Activated CD4-positive, alpha-beta T cell treated with anti-CD3 and anti-CD28 coated beads for 36 hours (primary cell): ENCODE results near the gene KCTD20. TPM values are rescaled to one million over a fixed set of nuclear protein-coding genes. Genes with fewer than 3 reads are reported as not detected.
"Not testable (repeated sequence)": the region's sequence is repeated elsewhere in the genome, so short reads cannot be mapped to it uniquely, and the experiment has no call there.

Source experiments
- ATAC-seq: fragments of 200-7000 bp; cut with Tn5 transposase; one replicate; pipeline ENCODE4 v1.10.0; 2021; ENCODE audit warnings: mild to moderate bottlenecking, moderate library complexity
- CTCF ChIA-PET: fragments of 350-600 bp; sonication (Branson Sonifier 250); formaldehyde crosslinking; loops from one replicate; lab custom pipeline; 2021; ENCODE audit warnings: antibody characterized with exemption; lab: Charles Lee
- POLR2A ChIA-PET: fragments of 350-600 bp; sonication (Branson Sonifier 250); formaldehyde crosslinking; loops from one replicate; lab custom pipeline; 2021; ENCODE audit warnings: antibody characterized with exemption, inconsistent platforms; lab: Charles Lee
- DNase-seq: peaks from one replicate; pipeline ENCODE4 v3.0.0-alpha.2; 2020
- H3K27ac Mint-ChIP-seq: one replicate; pipeline ENCODE4 v1.8.0; 2021; ENCODE audit warnings: mixed read lengths
- H3K27me3 Mint-ChIP-seq: one replicate; pipeline ENCODE4 v1.8.0; 2021; ENCODE audit warnings: mixed read lengths
- H3K36me3 Mint-ChIP-seq: one replicate; pipeline ENCODE4 v1.8.0; 2021; ENCODE audit warnings: low read depth, mixed read lengths
- H3K4me1 Mint-ChIP-seq: one replicate; pipeline ENCODE4 v1.8.0; 2021; ENCODE audit warnings: mixed read lengths
- H3K4me3 Mint-ChIP-seq: one replicate; pipeline ENCODE4 v1.8.0; 2021; ENCODE audit warnings: mild to moderate bottlenecking, moderate library complexity, mixed read lengths
- H3K9me3 Mint-ChIP-seq: one replicate; pipeline ENCODE4 v1.8.0; 2021; ENCODE audit warnings: low read depth, mixed read lengths
- intact Hi-C, 2 experiments: fragments of 100-400 bp; cut with DNase I in 1 of 2; cut with micrococcal nuclease in 1 of 2; formaldehyde crosslinking; loops; one replicate each; pipeline versions ENCODE4 v1.14.2 to v1.15.1; 2022 to 2024; cut with DNase I, micrococcal nuclease
- total RNA-seq, 2 experiments: library from RNA; stranded (reverse); gene quantifications; one replicate each; pipeline ENCODE4 v1.2.3, GENCODE V29; 2021

KCTD20 gene
- total RNA-seq, 2 experiments from 2014 or later = 46.5 to 50.6 TPM

DNA sequence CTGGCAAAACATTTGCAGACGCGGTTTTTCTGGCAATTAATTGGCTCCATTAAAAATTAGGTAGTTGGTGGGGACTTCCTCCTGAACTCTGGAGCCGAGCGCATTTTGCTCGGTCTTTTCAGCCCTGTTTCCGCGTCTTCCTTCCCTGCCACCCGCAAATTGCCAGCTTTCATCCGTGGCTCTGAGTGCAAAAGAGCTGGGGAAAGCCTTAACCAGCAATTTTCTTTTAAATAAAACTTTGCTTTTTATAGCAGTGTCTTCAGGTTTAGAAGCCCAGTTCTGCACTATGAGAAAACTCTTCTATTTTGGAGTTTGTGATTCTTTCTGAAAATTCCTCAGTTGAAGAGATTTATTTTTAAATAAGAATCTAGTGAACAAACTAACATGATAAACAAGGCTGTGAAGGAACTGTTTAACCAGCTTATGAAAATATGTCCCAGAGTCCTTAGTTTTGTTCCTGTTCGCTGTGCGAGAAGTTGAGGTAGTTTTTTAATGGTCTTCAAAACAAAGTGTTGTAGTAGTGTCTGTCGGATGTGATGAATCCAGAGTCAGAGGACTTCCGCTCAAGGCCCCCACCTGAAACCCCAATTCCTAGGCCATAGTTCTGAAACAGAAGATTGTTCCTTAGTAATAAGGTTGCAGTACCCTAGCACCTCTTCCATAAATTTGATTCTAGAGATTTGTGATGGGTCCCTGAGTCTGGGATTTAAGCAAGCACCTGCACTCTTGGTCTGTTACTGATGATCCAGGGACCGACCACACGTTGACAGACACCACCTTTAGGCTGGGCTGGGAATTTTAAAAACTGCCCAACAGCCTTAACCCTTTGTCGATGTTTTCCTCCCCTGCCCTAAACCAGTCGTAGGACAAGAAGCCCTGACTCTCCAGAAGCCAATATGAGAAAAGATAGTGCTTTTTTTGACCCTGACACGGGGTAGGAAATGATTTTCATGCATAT, 950 bp downstream of the KCTD20 start:
- POLR2A ChIA-PET = interaction anchor here (0.6 to 0.8 kb wide), 2 partner anchors 178 to 691 kb away, joined by 3 to 6 read pairs; no protein-coding TSS in a partner anchor
- intact Hi-C loops = loop anchor here (1.0 to 5.0 kb wide), 8 partner anchors 104 to 711 kb away; partner anchors contain the start of genes MAPK14 (in 1 of the 2), SRSF3 (in 1 of the 2) and STK38 (in 1 of the 2)
- peak overlapping the region; percentile 95 for H3K27ac Mint-ChIP-seq
- peaks cover 13% of the 10 kb centered on the region for H3K36me3 Mint-ChIP-seq
- H3K27me3 Mint-ChIP-seq = no peaks in the 10 kb centered on the region
- CTCF ChIA-PET = interaction anchor here (0.6 to 1.7 kb wide), 4 partner anchors 15 to 140 kb away, joined by 3 to 9 read pairs (median 4); no protein-coding TSS in a partner anchor
- no peaks in the 10 kb centered on the region for H3K9me3 Mint-ChIP-seq
- no peak for ATAC-seq
- peak overlapping the region; percentile 95 for H3K4me3 Mint-ChIP-seq
- DNase-seq = peak; percentile 15
- H3K4me1 Mint-ChIP-seq = peaks cover 27% of the 10 kb centered on the region

DNA sequence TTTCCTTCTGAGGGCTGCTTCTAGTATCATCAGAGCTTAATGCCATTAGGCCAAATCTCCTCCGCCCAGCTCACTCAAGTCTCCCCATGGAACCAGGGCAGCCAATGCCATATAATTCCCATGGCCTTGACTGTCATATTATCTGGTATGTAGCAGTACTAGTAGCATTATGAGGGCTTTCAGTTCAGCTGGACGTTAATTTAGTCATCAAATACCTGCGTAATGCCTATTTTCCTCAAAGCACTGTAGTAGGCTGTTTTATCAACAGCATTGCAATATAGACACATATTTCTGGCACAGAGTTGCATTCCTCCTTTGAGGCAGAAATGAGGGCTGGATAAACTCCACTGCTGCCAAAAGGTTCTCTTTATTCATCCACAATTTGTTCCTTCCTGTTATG, 1.7 kb downstream of the KCTD20 start:
- Mint-ChIP-seq H3K27ac (peak overlapping the region; percentile 95), H3K4me3 (peak overlapping the region; percentile 95), H3K9me3 (no peaks in the 10 kb centered on the region), H3K4me1 (peaks cover 31% of the 10 kb centered on the region), H3K36me3 (peaks cover 20% of the 10 kb centered on the region), H3K27me3 (no peaks in the 10 kb centered on the region)
- intact Hi-C loops = loop anchor here (5.0 kb wide), 5 partner anchors 103 to 712 kb away; partner anchors contain the start of gene STK38 (in 1 of the 2)
- no peak for ATAC-seq
- POLR2A ChIA-PET = no interaction called here
- DNase-seq = no peak
- CTCF ChIA-PET = interaction anchor here (1.7 kb wide), 1 partner anchor 21 kb away, joined by 9 read pairs; no protein-coding TSS in a partner anchor

DNA sequence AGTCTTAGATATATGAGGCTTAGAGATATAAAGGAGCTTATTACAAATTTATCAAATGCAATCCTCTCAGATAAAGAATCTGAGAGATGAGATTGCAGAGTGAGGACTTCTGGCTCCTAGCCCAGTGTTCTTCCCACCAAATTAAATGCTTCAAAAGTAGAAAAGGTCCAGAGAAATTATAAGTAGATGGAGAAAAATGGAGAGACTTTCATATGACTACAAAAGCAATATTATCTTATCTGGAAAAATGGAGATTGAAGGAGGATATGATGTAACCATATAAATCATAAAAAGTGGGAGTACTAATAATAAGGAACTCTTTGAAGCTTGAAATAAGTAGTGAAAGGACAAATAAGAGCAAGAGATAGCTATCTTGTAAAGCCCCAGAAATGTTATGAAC, 2.8 kb downstream of the KCTD20 start:
- no peak for DNase-seq
- intact Hi-C loops = no loop called here
- H3K36me3 Mint-ChIP-seq = peaks cover 23% of the 10 kb centered on the region
- peaks cover 37% of the 10 kb centered on the region for H3K4me1 Mint-ChIP-seq
- H3K4me3 Mint-ChIP-seq = peak overlapping the region; percentile 4
- H3K27ac Mint-ChIP-seq = peak overlapping the region; percentile 56
- no peaks in the 10 kb centered on the region for H3K27me3 Mint-ChIP-seq
- POLR2A ChIA-PET = no interaction called here
- no peaks in the 10 kb centered on the region for H3K9me3 Mint-ChIP-seq
- no peak for ATAC-seq
- CTCF ChIA-PET = interaction anchor here (1.4 to 1.7 kb wide), 3 partner anchors 17 to 43 kb away, joined by 3 to 9 read pairs (median 5); no protein-coding TSS in a partner anchor

GRCh38 chr6:36449173-36449572, 6.4 kb downstream of the KCTD20 start:
- peaks cover 32% of the 10 kb centered on the region for H3K4me1 Mint-ChIP-seq
- H3K9me3 Mint-ChIP-seq, H3K27me3 Mint-ChIP-seq, H3K4me3 Mint-ChIP-seq, intact Hi-C loops, H3K27ac Mint-ChIP-seq, ATAC-seq, DNase-seq: not testable (repeated sequence)
- peaks cover 33% of the 10 kb centered on the region for H3K36me3 Mint-ChIP-seq
- ChIA-PET CTCF (interaction anchor here (1.3 to 1.5 kb wide), 2 partner anchors 19 to 354 kb away, joined by 3 to 5 read pairs; no protein-coding TSS in a partner anchor), POLR2A (interaction anchor here (0.7 kb wide), 1 partner anchor 425 kb away, joined by 3 read pairs; no protein-coding TSS in a partner anchor)

DNA sequence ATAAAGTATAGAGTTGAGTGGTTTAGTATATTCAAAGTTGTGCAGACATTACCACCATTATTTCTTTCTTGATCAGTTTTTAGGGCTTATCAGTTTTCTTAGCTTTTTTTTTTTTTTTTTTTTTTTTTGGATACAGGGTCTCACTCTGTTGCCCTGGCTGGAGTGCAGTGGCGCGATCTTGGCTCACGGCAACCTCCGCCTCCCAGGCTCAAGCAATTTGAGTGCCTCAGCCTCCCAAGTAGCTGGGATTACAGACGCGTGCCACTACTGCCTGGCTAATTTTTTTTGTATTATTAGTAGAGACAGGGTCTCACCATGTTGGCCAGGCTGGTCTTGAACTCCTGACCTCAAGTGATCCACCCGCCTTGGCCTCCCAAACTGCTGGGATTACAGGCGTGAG, 10.1 kb downstream of the KCTD20 start:
- POLR2A ChIA-PET = interaction anchor here (0.8 kb wide), 1 partner anchor 140 kb away, joined by 3 read pairs; no protein-coding TSS in a partner anchor
- H3K27me3 Mint-ChIP-seq, H3K9me3 Mint-ChIP-seq, intact Hi-C loops, H3K27ac Mint-ChIP-seq, H3K4me3 Mint-ChIP-seq, ATAC-seq, DNase-seq: not testable (repeated sequence)
- CTCF ChIA-PET = interaction anchor here (1.2 kb wide), 1 partner anchor 24 kb away, joined by 3 read pairs; no protein-coding TSS in a partner anchor
- Mint-ChIP-seq H3K4me1 (peaks cover 19% of the 10 kb centered on the region), H3K36me3 (peaks cover 34% of the 10 kb centered on the region)

DNA sequence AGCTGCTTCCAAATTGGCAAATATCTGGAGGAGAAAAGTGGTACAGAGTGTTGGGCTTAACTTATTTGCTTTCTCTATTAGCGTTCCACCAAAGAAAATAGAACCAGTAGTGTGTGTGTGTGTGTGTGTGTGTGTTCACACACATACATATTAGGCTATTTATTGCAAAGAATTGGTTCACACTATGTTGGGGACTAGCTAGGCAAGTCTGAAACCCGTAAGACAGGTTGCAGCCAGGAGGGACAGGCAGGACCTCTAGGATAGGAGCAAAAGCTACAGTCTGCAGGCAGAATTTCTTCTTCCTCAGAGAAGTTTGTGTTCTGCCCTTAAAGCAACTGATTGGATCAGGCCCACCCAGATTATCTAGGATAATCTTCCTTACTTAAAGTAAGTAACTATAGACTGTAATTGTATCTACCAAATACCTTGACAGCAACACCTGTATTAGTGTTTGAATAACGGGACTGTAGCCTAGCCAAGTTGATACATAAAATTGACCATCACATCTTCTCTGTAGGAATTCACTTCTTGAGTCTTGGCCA, 12.8 kb downstream of the KCTD20 start:
- Mint-ChIP-seq H3K9me3 (no peaks in the 10 kb centered on the region), H3K36me3 (peaks cover 20% of the 10 kb centered on the region), H3K4me3 (no peak overlapping the region), H3K27me3 (no peaks in the 10 kb centered on the region), H3K4me1 (peaks cover 15% of the 10 kb centered on the region), H3K27ac (no peak overlapping the region)
- ATAC-seq = no peak
- DNase-seq = no peak
- ChIA-PET POLR2A (interaction anchor here (0.6 kb wide), 2 partner anchors 65 to 985 kb away, joined by 3 to 8 read pairs; no protein-coding TSS in a partner anchor), CTCF (interaction anchor here (0.6 to 0.8 kb wide), 3 partner anchors 22 to 323 kb away, joined by 3 to 4 read pairs (median 3); no protein-coding TSS in a partner anchor)
- intact Hi-C loops = no loop called here

GRCh38 chr6:36459501-36459900, 16.7 kb downstream of the KCTD20 start:
- no peak overlapping the region for H3K4me3 Mint-ChIP-seq
- ATAC-seq = no peak
- H3K9me3 Mint-ChIP-seq = no peaks in the 10 kb centered on the region
- no peak for DNase-seq
- POLR2A ChIA-PET = interaction anchor here (0.7 kb wide), 1 partner anchor 9 kb away, joined by 4 read pairs; no protein-coding TSS in a partner anchor
- CTCF ChIA-PET = interaction anchor here (1.1 kb wide), 1 partner anchor 36 kb away, joined by 3 read pairs; no protein-coding TSS in a partner anchor
- intact Hi-C loops = no loop called here
- peaks cover 24% of the 10 kb centered on the region for H3K4me1 Mint-ChIP-seq
- H3K27ac Mint-ChIP-seq = no peak overlapping the region
- H3K36me3 Mint-ChIP-seq = peaks cover 22% of the 10 kb centered on the region
- H3K27me3 Mint-ChIP-seq = no peaks in the 10 kb centered on the region

DNA sequence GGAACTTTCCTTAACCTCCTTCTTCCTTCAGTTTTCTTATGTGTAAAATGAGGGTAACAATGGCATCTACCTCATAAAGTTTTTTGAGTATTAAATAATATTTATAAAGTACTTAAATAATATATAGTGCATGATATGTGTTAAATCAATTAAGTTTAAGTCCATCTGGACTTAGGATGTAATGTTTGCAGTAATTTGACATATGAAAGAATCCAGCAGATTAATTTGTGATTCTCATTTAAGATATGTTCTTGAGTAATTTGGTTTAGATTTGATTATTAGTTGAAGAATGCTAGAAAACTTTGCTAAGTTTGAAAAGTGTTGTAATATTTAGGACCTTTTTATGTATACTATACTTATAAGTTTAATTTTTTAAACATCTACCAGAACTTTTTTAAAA, 18.1 kb downstream of the KCTD20 start:
- DNase-seq (no peak), ATAC-seq (no peak)
- ChIA-PET CTCF (interaction anchor here (0.8 kb wide), 1 partner anchor 54 kb away, joined by 3 read pairs; no protein-coding TSS in a partner anchor), POLR2A (no interaction called here)
- intact Hi-C loops = no loop called here
- H3K9me3 Mint-ChIP-seq = no peaks in the 10 kb centered on the region
- no peak overlapping the region for H3K27ac Mint-ChIP-seq
- H3K27me3 Mint-ChIP-seq = no peaks in the 10 kb centered on the region
- H3K4me1 Mint-ChIP-seq = peaks cover 25% of the 10 kb centered on the region
- H3K4me3 Mint-ChIP-seq = no peak overlapping the region
- H3K36me3 Mint-ChIP-seq = peaks cover 21% of the 10 kb centered on the region

- H3K9me3 Mint-ChIP-seq = no peaks in the 10 kb centered on the region
- H3K4me3 Mint-ChIP-seq = no peak overlapping the region
- peaks cover 21% of the 10 kb centered on the region for H3K36me3 Mint-ChIP-seq
- intact Hi-C loops = no loop called here
- peaks cover 25% of the 10 kb centered on the region for H3K4me1 Mint-ChIP-seq
- ATAC-seq = no peak
- no peaks in the 10 kb centered on the region for H3K27me3 Mint-ChIP-seq
- no peak for DNase-seq
- no peak overlapping the region for H3K27ac Mint-ChIP-seq
- POLR2A ChIA-PET = interaction anchor here (0.6 kb wide), 1 partner anchor 144 kb away, joined by 3 read pairs; no protein-coding TSS in a partner anchor
- CTCF ChIA-PET = interaction anchor here (0.8 kb wide), 1 partner anchor 54 kb away, joined by 3 read pairs; no protein-coding TSS in a partner anchor
Observed at GRCh38 chr6:36461646-36462045, 18.8 kb downstream of the KCTD20 start.

DNA sequence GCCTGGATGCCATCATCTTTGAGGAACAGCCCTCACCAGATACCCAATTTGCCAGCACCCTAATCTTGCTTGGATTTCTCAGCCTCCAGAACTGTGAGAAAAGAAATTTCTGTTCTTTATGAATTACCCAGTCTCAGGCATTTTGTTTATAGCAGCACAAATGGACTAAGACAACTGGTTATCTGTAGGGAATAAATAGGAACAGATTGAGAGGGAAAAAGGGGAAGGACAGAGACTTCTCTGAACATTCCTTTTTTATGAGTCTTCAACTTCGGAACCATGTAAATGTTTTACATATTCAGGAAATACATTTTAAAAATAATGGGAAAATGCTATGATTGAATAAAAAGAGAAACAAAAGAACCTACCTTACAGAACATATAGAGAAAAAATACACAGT, 20.9 kb downstream of the KCTD20 start:
- DNase-seq = no peak
- intact Hi-C loops = no loop called here
- ChIA-PET POLR2A (interaction anchor here (0.6 kb wide), 1 partner anchor 32 kb away, joined by 4 read pairs; no protein-coding TSS in a partner anchor), CTCF (interaction anchor here (1.0 kb wide), 1 partner anchor 14 kb away, joined by 3 read pairs; no protein-coding TSS in a partner anchor)
- no peaks in the 10 kb centered on the region for H3K27me3 Mint-ChIP-seq
- ATAC-seq = no peak
- peaks cover 19% of the 10 kb centered on the region for H3K36me3 Mint-ChIP-seq
- no peaks in the 10 kb centered on the region for H3K9me3 Mint-ChIP-seq
- no peak overlapping the region for H3K27ac Mint-ChIP-seq
- no peak overlapping the region for H3K4me3 Mint-ChIP-seq
- peaks cover 21% of the 10 kb centered on the region for H3K4me1 Mint-ChIP-seq
